GM21367 (cell line): ENCODE measurements around the gene DPYSL5.

Experiments
- ATAC-seq: cut with Tn5 transposase; IDR thresholded peaks from one replicate; pipeline ENCODE4 v1.9.1; 2021; ENCODE audit not compliant: unreplicated experiment

The DPYSL5 gene

DNA sequence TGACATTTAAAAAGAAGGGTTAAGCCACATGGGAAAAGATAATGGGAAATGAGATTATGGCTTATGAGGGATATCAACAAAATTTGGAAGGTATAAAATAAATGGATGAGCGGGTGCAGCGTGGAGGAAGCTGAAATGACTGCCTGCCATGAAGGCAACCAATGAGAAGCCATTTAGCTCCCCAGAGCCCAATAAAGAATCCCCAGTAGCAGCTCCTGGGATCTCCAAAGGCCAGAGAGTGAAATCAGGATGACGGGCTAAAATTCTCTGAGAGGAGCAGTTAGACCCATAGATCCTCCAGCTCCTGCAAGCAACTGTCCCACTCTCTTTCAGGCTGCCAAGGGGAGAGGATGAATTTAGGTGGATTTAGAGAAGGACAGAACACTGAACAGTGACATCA, 109.6 kb downstream of the DPYSL5 start:
- ATAC-seq: no peak

DNA sequence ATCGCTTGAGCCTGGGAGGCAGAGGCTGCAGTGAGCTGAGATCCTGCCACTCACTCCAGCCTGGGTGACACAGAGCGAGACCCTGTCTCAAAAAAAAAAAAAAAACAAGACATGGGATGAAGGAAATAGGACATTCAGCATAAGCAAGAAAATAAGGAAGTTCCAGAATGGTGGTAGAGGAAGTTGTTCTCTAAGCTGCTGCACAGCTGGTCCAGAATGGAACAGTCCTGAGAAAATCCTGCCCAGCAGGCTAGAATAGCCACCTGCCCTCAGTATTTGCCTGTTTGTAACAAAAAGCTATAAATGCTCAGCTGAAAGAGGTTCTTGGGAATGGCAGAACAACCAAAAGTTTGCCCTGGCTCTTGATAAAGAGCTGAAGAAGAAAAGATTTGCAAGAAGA, 111.4 kb downstream of the DPYSL5 start:
- ATAC-seq: no peak

DNA sequence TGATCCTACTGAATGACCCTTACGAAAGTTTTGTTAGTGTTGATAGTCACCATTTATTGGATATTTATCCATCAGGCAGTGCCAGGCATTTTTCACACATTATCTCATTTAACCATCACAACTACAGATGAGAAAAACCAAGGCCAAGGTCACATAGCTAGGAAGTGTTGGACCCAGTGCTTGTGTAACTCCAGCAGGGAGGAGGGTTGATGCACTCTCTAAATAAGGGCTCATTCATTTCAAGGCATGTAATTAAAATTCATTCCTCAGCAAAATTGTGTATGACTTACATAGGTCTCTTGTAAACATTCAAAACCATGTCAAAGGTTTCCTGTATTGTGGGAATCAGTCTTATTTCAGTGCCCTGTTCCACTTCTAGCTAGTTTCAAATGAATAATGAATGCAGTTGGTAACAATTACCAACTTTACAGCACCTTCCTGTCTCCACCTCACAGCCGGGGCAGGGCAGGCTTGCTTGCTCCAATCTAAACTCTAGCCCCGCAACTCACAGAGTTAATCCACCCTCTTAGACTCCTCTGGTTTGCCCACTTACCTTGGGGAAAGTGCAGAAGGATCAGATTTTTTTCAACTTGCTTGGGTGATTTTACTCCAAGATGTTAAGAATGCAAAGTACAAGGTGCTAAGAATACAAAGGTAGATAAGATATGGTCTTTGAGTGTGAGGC, 116.7 kb downstream of the DPYSL5 start:
- no peak for ATAC-seq

DNA sequence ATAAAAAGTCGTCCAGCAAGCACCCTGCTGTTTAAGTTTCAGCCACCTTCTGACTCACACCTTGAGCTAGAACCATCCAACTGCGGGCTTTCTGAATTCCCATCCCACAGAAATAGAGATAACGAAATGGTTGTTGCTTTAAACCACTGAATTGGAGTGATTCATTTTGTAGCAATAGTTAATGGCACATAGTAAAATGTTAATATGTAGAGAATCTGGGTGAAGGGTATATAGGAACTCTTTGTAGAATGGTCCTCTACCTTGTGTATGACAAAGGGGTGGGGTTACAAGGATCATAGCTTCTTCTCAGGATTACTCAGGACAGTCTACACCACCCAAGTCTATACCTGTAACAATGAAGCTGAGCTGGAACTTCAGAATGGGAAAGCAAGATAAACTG, 120.1 kb downstream of the DPYSL5 start:
- ATAC-seq: no peak

DNA sequence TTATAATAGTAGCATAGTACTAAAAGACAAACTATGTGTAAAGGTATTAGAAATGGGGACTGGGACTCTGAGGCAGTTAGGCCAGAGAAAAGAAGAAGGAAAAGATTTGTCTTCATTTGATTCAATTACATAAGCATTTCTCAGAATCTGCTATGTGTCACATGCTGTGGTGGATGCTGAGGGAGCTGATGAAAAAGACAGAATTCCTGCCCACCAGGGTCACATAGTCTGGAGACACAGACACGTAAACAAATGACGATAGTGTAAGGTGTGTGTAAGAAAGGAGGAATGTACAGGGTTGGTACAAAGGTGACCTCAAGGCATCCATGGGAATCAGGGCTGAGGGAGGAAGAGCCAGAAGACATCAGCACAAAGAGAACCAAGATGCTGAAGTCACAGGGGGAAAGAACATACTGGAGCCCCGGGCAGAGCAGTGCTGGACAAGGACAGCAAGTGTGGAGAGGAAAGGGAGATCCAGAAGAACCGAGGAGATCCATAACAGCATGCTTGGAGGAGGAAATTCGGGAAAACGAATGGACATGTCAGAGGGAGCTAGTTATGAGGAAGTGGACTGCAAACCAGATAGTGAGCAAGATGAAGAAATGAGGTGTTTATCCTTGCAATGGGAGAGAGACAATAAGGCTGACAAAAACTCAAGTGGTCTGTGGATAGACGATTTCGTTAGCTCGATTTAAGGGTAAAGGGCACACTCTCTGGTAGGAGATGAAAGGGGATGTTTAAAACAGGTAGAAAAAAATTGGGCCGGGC, 121.3 kb downstream of the DPYSL5 start:
- ATAC-seq: no peak

DNA sequence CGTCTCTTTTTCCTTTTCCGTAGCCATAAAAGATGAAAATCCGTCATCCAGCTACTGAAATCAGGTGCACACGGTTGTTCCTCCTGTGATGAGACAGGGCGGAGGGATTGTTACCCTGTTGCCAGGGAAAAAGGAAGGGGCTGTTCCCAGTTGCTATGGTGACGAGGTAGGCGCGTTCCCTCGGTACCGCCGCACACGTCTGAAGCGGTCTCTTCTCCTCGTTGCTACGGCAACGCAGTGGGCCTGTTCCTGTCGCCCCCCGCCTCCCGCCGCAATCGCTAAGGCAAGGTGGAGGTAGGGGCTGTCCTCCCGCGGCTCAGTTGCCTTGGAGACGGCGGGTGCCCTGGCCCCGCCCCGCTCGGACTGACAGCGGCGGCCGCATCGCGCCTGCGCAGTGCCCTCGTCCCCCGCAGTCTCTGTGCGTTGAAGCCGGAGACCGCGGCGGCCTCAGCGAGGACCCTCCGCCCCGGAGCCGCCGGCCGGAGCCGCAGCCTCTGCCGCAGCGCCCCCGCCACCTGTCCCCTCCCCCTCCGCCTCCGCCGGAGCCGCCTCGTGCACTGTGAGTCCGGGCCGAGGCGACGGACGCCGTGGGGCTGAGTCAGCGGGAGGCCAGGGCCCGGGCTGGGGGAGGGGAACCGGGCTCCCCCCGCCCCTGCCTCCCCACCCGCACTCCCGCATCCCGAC, 122.5 kb downstream of the DPYSL5 start, which contains the start of gene MAPRE3:
Gene MAPRE3, plus strand, starts transcription at position 394 of the 684 bp plus-strand sequence. CDS start 51,582 bp downstream, outside the sequence.
- peak; percentile 72 for ATAC-seq

DNA sequence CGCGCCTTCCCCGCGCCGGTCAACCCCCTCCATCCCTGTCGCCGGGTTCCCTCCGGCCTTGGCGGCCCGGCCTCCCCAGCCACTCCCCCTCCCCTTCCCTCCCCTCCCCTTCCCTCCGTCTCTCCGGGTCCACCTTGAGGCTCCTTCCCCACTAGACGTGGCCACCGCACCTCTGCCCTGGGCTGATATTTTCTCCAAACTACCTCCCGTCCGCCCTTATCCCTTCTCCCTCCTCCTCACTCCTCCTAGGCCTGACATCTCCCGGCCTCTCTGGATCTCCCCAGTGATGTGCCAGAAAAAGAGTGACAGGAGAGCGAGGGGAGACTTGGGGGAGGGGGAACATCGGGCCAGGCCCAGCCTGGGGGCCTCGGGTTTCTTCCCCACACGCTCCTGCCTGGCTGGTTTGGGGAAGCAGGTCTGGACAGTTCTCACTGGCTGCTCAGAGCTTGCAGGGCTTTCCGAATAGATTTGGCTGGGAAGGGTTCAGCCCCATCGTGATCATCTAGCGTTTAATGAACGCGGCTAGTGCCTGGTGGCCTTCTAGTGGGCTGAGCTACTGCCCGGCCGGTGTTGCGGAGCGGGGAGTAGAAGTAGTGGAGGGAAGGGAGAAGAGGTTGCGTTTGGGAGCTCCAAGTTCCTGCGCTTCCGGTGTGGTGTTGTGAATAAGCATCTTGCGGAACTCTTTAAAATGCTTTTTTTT, 123.1 kb downstream of the DPYSL5 start:
- no peak for ATAC-seq

DNA sequence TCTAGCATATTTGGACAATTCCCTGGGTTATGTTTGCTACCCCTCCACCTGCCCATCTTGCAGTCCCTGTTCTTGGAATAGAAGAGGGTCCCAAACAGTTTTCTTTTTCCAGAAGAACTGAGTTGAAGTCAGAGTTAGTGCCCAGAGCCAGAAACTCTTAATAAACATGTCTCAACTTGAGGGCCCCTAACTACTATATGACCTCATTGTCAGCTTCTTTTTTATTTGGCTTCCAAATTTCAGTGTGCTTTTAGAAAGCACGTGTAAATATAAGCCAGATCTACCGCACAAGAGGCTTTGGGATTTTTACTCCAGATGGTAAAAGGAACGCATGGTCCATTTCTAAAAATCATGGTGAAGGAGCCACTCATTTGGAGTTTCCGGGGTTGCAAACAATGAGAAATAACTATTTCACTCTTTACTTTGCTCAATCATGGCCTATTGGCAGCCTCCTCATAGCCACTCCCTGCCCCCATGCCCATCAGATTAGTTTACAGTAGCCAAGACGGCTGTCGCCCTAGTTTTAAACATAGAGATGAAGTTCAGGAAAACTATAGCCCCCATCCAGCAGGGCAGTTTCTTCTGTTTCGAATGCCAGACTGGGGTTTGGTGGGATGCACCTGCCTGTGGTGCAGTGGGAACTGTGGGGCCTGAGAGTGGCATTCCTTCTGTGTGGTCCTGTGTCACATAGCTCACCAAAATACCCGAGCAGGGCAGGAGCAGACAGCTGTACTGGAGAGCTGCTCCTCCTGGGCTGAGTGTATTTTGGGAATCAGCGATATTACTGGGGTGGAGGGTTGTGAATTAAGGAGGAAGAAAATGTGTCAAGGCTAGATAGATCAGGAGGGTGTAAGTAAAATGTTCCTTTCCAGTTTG, 124.2 kb downstream of the DPYSL5 start:
- no peak for ATAC-seq

DNA sequence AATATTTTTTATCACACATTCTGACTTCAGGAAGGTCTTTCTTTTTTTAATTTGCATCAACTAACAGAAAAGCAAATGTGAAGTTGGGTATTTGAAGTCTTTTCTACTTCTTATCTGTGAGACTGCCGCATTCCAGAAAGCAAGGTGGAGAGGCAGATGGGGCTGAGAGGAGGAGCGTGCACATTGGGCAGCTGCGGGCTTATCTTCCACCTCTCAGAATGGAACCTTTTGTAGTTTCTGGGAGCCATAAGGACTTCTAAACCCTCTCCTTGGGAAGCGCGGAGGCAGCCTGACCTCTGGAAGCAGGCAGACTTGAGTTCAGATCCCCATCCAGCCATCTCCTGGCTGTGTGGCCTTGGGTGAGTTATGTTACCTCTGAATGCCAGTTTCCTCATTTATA, 126.4 kb downstream of the DPYSL5 start:
- no peak for ATAC-seq

DNA sequence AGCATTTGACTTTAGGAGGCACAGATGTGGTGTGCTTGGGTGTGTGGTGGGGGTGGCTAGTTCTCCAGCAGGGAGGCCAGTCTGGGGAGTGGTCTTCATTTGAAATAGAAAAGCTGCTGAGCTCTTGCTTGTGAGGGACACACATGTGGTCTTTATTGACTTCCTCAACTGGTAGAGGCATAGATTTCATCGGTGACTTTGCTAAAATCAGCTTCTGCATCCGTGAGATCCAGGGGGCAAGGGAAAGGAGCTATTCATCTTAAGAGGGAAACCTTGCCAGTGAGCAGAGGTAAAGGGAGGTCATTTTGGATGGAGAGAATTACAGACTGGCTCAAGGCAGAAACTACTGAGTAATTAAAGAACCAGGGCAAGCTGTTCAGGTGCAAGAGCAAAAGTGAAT, 127.2 kb downstream of the DPYSL5 start:
- no peak for ATAC-seq

DNA sequence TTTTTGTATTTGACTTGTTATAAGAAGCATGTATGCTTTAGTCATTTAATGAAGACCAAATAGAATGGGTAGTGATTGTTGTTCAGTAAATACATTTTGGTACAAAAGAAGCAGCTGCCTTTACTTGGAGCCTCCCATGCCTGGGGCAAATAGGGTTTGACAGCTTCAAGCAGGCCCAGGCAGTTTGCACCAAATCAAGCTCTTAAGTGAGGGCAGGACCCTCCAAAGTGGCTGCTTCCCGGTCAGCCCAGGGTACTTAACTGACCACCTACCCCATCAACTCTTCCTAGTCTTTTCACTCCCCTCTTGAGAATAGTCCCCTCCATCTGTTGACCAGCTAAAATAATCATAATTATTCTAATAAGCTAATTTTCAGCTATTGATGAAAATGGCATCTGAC, 127.7 kb downstream of the DPYSL5 start:
- ATAC-seq: no peak

DNA sequence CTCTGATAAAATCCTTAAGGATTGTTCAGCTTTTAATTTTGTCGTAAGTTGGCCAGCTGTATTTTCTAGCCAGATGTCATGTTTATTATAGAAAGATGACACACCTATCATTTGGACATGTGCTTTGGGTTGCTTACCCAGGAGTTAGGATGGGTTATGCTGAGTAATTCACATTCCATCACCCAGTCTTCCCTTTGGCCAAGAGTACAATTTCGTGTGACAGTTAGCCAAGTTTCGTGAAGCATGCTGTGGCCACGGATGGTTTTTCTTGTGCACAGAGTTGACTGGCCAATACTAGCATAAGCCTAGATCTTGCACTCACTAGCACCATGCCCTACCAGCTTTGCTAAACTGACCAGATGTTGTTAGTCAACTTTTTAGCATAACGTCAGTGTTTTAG, 128.3 kb downstream of the DPYSL5 start:
- no peak for ATAC-seq

DNA sequence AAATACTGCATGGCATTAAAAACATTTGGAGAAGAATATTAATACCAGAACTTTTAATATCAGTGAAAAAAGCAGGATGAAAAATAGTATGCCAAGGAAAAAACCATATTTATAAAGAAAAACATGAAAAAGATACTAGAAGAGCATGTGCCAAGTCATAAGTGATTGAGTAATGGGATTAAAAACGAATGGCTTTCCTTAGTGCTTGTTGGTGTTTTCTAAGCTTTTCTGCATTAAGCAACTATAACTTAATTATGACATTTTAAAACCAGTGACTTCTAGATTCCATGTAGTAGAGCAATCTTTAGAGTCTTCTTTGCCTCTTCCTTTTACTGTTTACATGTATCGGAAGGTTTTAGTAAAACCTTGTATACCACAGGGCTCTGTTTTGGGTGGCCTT, 129.1 kb downstream of the DPYSL5 start:
- ATAC-seq: no peak

DNA sequence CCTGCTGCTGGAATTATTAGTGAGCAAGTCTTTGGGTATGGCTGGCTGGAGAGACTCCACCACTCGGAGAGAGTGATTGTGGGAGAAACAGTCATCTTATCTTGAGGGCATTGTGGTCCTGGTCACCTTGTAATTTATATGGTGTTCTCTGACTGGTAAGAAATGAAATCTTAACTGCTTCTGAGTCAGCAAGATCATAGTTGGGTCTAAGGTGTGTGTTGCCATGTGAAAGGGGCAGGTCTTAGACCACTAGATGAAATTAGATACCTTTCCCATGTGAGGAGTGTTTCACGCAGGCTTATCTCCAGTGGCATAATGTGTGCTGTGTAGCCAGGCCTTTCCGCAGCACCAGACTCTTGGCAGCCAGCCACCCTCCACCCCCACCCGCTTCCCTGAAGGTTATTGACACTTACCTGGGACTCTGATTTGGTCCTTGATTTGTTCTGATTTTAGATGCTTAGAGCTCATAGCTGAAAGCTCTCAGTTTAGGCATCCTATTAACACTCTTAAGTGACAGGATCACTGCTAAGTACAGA, 130.2 kb downstream of the DPYSL5 start:
- ATAC-seq: no peak

DNA sequence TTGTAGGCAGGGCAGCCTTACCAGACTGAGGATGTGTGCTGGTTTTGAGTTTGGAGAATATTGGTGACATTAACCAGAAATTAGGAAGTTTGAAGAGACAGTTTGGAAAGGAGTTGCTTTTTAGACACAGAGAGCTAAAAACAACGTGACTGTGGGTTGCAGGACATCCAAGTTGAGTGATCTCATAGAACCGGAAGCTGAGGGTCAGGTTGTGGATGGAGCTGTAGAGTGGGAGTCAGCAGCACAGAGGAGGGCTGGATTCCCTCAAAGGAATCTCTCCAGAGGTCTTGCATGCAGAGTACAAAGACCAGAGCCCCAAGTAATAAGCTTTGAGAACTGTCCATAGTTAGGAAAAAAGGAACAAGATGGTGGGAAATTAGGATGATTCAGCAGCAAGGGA, 131.8 kb downstream of the DPYSL5 start:
- ATAC-seq: no peak

DNA sequence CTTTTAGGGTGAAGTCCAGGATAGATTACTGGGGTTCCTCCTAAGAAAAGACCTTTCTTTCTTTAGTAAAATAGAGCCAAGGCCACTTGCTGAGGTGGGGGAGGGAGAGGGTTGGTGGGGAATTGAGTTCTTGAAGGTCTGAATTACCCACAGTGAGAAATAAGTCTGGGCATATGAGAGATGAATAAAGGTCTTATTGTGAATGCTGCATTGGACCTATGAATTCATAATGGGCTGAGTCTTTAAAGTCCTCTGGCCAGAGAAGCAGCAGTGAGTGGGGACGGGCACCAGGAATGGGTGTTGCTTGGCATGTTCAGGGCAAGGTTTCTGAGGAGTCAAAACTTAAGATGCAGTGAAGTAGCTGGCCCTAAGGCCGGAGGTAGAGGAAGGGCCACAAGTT, 133.0 kb downstream of the DPYSL5 start:
- no peak for ATAC-seq

DNA sequence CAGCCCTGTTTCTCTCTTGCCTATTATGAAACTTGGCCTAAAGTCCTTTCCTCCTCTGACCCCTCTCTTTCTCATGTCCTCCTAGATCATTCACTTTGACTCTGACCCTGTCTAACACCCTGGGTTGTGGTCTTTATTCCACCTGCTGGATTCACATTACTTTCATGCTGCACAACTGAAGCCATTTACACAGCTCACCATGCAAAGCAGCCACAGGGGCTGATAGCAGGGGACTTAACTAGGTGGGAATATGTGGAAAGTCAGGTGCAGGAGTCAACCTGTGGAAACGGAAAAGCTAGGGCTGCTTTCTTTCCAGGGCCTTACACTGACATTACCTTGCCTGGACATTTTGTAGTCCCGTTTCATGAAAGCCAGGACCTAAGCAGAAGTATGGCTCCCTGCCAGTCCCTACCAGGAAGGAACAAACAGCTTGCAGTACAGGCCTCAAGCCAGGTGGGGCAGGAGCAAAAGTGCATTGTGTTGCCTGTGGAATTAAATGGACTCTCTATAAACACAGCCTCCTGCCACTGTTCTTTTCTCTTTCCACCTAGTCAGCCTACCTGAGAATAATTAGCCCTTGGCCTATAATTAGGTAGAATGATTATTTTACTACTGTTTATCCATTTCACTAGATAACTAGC, 134.3 kb downstream of the DPYSL5 start:
- no peak for ATAC-seq

DNA sequence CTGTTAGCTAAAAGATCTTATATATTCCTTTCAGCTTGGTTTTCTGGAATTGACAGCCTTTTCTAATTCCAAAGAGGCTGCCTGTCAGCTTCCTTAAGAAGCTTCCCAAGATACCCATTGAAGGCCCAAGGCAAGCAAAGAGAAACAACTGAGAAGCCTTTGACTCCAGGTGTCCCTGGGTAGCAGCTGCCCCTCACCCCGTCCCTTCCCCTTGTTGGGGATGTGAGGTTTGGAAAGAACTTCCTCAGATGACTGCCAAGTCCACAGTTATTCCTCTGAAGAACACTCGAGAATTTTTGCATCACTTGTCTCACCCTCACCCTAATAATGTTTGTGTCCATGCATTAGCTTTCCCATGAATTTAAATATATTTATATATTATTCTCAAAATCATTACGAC, 135.8 kb downstream of the DPYSL5 start:
- ATAC-seq: no peak

DNA sequence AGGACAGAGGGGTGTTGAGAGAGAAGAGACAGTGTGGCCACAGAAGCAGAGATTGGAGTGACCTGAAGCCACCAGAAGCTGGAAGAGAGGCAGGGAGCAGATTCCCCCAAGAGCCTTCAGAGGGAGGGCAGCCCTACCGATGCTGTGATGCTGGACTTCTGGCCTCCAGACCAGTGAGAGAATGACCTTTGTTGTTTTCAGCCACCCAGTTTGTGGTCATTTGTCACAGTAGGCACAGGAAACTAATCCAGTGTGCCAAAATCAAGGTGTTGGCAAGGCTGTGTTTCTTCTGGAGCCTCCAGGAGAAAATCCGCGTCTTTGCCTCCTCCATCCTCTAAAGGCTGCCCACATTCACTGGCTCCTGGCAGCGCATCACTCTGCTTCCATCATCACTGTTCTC, 137.9 kb downstream of the DPYSL5 start:
- no peak for ATAC-seq

DNA sequence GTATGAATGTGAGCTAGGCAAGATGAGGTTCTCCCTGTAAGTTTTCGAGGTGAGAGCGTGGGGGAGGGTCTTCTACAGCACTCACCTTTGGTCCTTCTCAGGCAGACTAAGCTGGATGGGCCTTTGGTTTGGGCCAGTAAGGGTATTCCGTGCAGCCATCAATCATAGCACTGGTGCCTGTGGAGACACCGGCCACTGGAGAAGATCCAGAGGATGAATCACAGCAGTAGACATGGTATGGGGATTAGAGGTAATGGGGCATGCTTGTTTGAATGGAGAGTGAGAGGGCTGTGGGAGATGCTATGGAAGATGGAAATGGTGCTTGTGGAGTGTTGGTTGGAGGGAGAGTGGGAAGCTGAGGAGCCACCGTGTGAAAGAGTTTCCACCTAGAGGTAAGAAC, 138.6 kb downstream of the DPYSL5 start:
- ATAC-seq: no peak
